ENCODE measurements around the gene GMEB1.
A peak's percentile ranks its signal among the peaks of the same experiment; 100 is the strongest.

Gene GMEB1

GRCh38 chr1:28640766-28641165 is 27.8 kb upstream of the GMEB1 start:
- TF ChIP-seq RAD21 (IDR thresholded peaks at IDR 0.05; ENCODE audit: low read depth) = no peak
- no peak for TF ChIP-seq TCF12 (IDR thresholded peaks at IDR 0.05; ENCODE audit: low read depth)
- TF ChIP-seq, protein P1, sequence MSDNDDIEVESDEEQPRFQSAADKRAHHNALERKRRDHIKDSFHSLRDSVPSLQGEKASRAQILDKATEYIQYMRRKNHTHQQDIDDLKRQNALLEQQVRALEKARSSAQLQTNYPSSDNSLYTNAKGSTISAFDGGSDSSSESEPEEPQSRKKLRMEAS (IDR thresholded peaks at IDR 0.05) = no peak
- no peak for TF ChIP-seq YY1 (IDR thresholded peaks at IDR 0.05; ENCODE audit: low read depth)
- no peak for TF ChIP-seq TEAD4 (IDR thresholded peaks at IDR 0.05)
- no peak for TF ChIP-seq CREB1 (IDR thresholded peaks at IDR 0.05; ENCODE audit: low read depth)
- no peak for TF ChIP-seq ZBTB7A (IDR thresholded peaks at IDR 0.05; ENCODE audit: low read depth)
- TF ChIP-seq TAF1 (IDR thresholded peaks at IDR 0.05; ENCODE audit: low read depth) = no peak
- no peak for TF ChIP-seq REST (IDR thresholded peaks at IDR 0.05; ENCODE audit: low read depth)
- no peak for TF ChIP-seq EGR1 (IDR thresholded peaks at IDR 0.05)
- no peak for TF ChIP-seq EP300 (IDR thresholded peaks at IDR 0.05; ENCODE audit: borderline replicate concordance)
- TF ChIP-seq NFIC (IDR thresholded peaks at IDR 0.05) = no peak
- no peak for TF ChIP-seq USF1 (IDR thresholded peaks at IDR 0.05)
- TF ChIP-seq CEBPB (IDR thresholded peaks at IDR 0.05) = no peak
- TF ChIP-seq FOXM1 (IDR thresholded peaks at IDR 0.05; ENCODE audit: borderline replicate concordance, low read depth) = no peak

GRCh38 chr1:28642056-28642846 is 26.3 kb upstream of the GMEB1 start:
- TF ChIP-seq ZBTB7A (IDR thresholded peaks at IDR 0.05; ENCODE audit: low read depth) (no peak), FOXM1 (IDR thresholded peaks at IDR 0.05; ENCODE audit: borderline replicate concordance, low read depth) (no peak), NFIC (IDR thresholded peaks at IDR 0.05) (no peak), CEBPB (IDR thresholded peaks at IDR 0.05) (no peak), TAF1 (IDR thresholded peaks at IDR 0.05; ENCODE audit: low read depth) (no peak), EGR1 (IDR thresholded peaks at IDR 0.05) (no peak), TEAD4 (IDR thresholded peaks at IDR 0.05) (no peak), USF1 (IDR thresholded peaks at IDR 0.05) (no peak), YY1 (IDR thresholded peaks at IDR 0.05; ENCODE audit: low read depth) (no peak), EP300 (IDR thresholded peaks at IDR 0.05; ENCODE audit: borderline replicate concordance) (no peak)

- no peak for TF ChIP-seq EGR1 (IDR thresholded peaks at IDR 0.05)
- peak; percentile 43; the same call in 1 of the 2 replicates for TF ChIP-seq TCF12 (IDR thresholded peaks at IDR 0.05; ENCODE audit: low read depth)
- no peak for TF ChIP-seq CEBPB (IDR thresholded peaks at IDR 0.05)
- TF ChIP-seq CREB1 (IDR thresholded peaks at IDR 0.05; ENCODE audit: low read depth) = peak; percentile 42; the same call in 1 of the 2 replicates
- no peak for TF ChIP-seq REST (IDR thresholded peaks at IDR 0.05; ENCODE audit: low read depth)
- no peak; the same call in 1 of the 2 replicates for TF ChIP-seq YY1 (IDR thresholded peaks at IDR 0.05; ENCODE audit: low read depth)
- TF ChIP-seq, protein P1 (IDR thresholded peaks at IDR 0.05) = peak; percentile 98
- TF ChIP-seq TEAD4 (IDR thresholded peaks at IDR 0.05) = peak; percentile 58; the same call in 1 of the 2 replicates
- TF ChIP-seq RAD21 (IDR thresholded peaks at IDR 0.05; ENCODE audit: low read depth) = peak; percentile 51; the same call in 1 of the 2 replicates
- TF ChIP-seq ZBTB7A (IDR thresholded peaks at IDR 0.05; ENCODE audit: low read depth) = no peak
- TF ChIP-seq USF1 (IDR thresholded peaks at IDR 0.05) = peak; percentile 83
- TF ChIP-seq FOXM1 (IDR thresholded peaks at IDR 0.05; ENCODE audit: borderline replicate concordance, low read depth) = no peak
- peak; percentile 98 for TF ChIP-seq TAF1 (IDR thresholded peaks at IDR 0.05; ENCODE audit: low read depth)
- no peak; the same call in 1 of the 2 replicates for TF ChIP-seq EP300 (IDR thresholded peaks at IDR 0.05; ENCODE audit: borderline replicate concordance)
- TF ChIP-seq NFIC (IDR thresholded peaks at IDR 0.05) = 0 out of 2 replicates have a peak, but pooled peaks have one; percentile 30
These were observed 25.5 kb upstream of the GMEB1 start, which contains the start of gene TAF12 for GRCh38 chr1:28642847-28643635. Gene TAF12 (minus strand): TSS chr1:28643067. CDS start chr1:28622081, 20,986 bp downstream.

DNA sequence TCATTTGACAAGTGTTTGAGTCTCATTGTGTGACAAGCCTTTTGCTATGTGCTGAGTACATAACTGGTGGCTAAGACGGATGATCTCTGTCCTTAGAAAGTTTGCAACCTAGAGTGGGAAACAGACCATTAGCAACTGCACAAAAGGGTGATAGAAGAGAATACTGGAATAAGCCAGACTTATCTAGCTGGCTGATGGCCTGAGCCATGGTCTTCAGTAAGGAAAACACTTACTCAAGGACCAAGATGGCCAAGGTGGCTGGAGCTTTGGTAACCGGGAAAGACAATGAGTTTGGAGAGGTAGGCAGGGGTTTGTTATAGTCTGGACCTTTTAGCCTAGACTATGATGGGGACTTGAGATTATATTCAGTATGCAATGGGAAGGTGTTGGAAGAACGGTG is 24.1 kb upstream of the GMEB1 start:
- no peak for TF ChIP-seq NFIC (IDR thresholded peaks at IDR 0.05)
- TF ChIP-seq USF1 (IDR thresholded peaks at IDR 0.05) = no peak
- no peak for TF ChIP-seq EGR1 (IDR thresholded peaks at IDR 0.05)
- TF ChIP-seq TEAD4 (IDR thresholded peaks at IDR 0.05) = no peak
- TF ChIP-seq FOXM1 (IDR thresholded peaks at IDR 0.05; ENCODE audit: borderline replicate concordance, low read depth) = no peak
- TF ChIP-seq YY1 (IDR thresholded peaks at IDR 0.05; ENCODE audit: low read depth) = no peak
- TF ChIP-seq EP300 (IDR thresholded peaks at IDR 0.05; ENCODE audit: borderline replicate concordance) = no peak
- TF ChIP-seq TCF12 (IDR thresholded peaks at IDR 0.05; ENCODE audit: low read depth) = no peak
- TF ChIP-seq TAF1 (IDR thresholded peaks at IDR 0.05; ENCODE audit: low read depth) = no peak
- TF ChIP-seq REST (IDR thresholded peaks at IDR 0.05; ENCODE audit: low read depth) = no peak
- no peak for TF ChIP-seq CEBPB (IDR thresholded peaks at IDR 0.05)
